NT2/D1 (cell line): ENCODE data around the gene CTNNA2.

Experiments used
- YY1 ChIP-seq: IDR thresholded peaks from 2 replicates; pipeline ENCODE4 v1.6.1; 2011; ENCODE audit not compliant: insufficient read length, insufficient read depth
- ZNF274 ChIP-seq: IDR thresholded peaks from 2 replicates; pipeline ENCODE4 v1.6.1; 2011; ENCODE audit warnings: mild to moderate bottlenecking, low read depth, low read length

- no peak for TF ChIP-seq YY1
- TF ChIP-seq ZNF274, result no peak
Observed at GRCh38 chr2:80199504-80199903, 686.7 kb downstream of the CTNNA2 start.
